SW480 (cell line): ENCODE data around the gene SLC6A16.
"Not testable (repeated sequence)": the region's sequence is repeated elsewhere in the genome, so short reads cannot be mapped to it uniquely, and the experiment has no call there.

ENCODE experiments used
- DNase-seq: peaks from one replicate; pipeline ENCODE4 v3.0.0-alpha.2; 2016; ENCODE audit warnings: low spot score

Gene SLC6A16

DNA sequence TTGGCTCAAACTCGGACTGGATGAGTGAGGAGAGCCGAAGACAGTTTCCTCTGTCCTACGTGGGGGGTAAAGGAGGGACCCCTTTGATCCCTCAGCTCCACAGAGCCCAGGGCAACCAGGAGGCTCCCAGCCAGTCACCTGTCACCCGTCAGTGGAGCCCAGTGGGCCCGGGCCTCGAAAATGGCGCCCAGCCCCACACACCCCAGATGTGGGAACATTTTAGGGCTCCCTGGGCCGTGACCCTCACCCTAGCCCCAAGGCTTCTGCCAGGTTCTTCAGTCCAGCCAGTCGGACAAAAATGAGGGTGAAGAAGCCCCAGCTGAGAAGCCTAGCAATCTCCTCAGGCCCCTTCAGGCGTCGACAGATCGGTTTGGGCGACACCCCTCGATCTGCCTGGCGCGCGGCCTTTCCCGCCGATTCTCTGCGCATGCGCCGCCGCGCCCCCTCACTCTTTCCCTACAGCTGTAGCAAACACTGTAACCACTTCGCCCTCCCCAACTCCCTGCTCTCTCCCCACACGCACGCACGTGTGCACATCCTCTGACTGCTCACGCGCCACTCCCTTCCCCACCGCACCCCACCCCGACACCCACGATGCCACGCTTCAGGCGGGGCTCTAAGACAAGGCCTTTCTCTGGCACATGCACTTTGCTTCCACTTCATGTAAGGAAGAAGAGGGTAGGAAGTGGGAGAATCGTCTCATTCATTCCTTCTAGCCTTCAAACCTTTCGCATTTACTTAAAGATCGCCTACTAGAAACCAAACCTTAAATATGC is at the start of gene SLC6A16:
Gene SLC6A16 (minus strand): TSS at position 391 of the 776 bp plus-strand sequence. CDS start 13,844 bp downstream, outside the sequence.
- DNase-seq: no peak

DNA sequence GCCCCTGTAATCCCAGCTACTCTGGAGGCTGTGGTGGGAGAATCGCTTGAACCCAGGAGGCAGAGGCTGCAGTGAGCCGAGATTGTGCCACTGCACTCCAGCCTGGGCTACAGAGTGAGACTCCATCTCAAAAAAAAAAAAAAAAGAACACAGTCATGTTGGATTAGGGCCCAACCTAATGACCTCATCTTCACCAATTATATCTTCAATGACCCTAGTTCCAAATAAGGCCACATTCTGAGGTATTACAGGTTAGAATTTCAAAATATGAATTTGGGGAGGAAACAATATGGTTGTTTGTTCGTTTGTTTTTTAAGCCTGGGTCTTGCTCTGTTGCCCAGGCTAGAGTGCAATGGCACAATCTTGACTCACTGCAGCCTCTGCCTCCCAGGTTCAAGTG is 48.2 kb upstream of the SLC6A16 start:
- DNase-seq: not testable (repeated sequence)

DNA sequence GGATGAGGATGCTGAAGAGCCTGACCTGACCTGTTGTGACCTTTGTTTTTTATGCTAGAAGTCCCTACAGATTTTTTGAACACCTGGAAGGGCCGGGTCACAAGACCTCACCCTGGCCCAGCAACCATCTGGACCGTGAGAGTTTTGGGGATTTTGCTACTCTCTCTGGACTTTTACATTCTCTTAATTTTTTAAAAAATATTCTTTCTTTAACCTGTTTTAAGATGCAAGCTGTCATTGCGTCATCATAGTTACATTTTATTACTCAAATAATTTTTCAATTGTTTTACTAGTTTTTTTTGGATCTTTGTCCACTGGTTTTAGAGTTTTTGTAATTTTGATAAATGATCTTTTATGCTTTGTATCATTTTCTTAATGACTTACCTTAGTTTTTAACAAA is 46.2 kb upstream of the SLC6A16 start:
- DNase-seq: no peak

DNA sequence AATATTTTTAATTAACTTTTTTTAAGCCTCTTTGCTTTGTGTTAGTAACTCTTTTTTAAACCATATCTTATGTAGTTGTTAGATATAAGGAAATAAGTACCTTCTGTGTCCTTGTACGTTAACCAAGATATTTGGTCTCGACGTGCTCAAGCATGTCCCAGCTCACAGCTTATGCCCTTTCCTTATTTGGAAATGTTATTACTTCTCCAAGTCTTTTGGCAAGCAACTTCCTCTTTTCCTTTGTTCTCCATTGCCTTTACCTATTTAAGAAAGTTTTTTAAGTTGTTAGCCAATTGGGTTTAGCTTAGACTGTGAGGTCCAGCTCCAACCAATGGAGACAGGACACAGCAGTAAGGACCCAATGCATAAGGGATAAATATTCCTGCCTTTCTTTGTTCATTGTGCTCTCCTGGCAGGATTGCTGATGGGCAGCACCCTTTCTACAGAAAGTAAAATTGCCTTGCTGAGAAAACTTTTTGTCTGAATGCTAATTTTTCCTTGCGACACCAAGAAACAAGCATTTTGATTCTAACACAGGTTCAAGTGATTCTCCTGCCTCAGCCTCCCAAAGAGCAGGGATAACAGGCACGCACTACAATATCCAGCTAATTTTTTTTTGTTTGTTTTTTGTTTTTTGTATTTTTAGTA is 43.8 kb upstream of the SLC6A16 start:
- DNase-seq: no peak

GRCh38 chr19:49366110-49366509 is 41.1 kb upstream of the SLC6A16 start:
- no peak for DNase-seq

DNA sequence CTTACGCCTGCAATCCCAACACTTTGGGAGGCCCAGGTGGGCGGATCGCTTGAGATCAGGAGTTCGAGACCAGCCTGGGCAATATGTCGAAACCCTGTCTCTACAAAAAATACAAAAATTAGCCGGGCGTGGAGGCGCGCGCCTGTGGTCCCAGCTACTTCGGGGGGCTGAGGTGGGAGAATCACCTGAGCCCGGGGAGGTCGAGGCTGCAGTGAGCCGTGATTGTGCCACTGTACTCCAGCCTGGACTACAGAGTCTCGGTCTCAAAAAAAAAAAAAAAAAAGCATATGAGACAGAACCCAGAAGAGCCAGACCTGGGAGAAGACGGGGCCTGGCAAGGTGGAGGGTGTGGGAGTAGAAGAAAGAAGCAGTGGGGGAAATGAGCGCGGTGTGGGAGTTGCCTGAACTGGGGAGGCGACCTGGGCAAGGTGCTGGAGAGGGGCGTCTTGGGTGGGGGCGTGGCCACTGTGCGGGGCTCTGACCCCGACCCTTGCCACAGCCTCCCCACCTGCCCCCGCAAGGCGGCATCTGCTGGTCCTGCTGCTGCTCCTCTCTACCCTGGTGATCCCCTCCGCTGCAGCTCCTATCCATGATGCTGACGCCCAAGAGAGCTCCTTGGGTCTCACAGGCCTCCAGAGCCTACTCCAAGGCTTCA is 39.2 kb upstream of the SLC6A16 start:
- DNase-seq: no peak

- peak; percentile 99 for DNase-seq
Observed at GRCh38 chr19:49363268-49364082, 38.5 kb upstream of the SLC6A16 start, which contains the start of gene DKKL1. Gene DKKL1 (plus strand): TSS chr19:49363877. CDS start chr19:49363999, 122 bp downstream.

GRCh38 chr19:49362929-49363267 is 37.9 kb upstream of the SLC6A16 start:
- peak; percentile 54 for DNase-seq

DNA sequence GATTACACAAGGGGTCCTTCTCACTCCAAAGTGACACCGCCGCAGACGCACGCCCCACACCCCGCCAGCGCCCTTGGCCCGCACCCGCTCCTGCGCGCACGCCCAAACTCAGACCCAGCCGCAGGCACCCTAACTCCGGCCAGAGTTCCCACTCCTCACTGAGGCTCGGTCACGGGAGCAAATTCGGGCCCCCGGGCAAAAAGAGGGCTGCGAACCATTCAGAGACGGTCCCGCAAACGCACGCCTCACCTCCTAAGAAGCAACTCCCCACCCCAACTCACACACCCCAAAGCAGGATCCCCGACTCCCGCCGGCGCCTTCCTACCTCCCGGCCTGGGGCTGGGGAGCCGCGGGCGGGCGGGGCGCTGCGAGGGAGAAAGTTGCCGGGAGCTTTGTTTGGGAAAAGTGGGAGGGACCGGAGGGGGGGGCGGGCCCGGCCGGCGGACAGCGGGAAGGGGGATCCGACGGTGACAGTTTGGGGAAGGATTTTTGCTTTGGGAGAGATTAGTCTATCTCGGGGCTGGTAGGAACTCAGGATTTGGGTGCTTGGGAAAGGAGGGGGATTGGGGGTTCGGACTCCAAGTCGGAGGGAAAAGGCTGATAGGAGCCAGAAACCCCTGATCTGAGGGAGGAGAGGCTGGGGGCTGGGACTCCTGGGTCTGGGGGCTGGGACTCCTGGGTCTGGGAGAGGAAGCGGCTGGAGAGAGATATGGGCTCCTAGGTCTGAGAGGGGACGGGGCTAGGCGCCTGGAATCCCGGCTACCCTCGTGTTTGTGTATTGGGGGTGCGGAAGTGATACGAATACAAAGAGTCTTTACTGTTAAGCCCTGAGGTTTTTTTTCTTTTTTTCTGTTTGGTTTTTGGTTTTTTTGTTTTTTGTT is 37.3 kb upstream of the SLC6A16 start, which contains the start of gene TEAD2:
Gene TEAD2 (minus strand): TSS at position 369 of the 881 bp plus-strand sequence. CDS start 2,341 bp downstream, outside the sequence.
- DNase-seq: peak; percentile 39

DNA sequence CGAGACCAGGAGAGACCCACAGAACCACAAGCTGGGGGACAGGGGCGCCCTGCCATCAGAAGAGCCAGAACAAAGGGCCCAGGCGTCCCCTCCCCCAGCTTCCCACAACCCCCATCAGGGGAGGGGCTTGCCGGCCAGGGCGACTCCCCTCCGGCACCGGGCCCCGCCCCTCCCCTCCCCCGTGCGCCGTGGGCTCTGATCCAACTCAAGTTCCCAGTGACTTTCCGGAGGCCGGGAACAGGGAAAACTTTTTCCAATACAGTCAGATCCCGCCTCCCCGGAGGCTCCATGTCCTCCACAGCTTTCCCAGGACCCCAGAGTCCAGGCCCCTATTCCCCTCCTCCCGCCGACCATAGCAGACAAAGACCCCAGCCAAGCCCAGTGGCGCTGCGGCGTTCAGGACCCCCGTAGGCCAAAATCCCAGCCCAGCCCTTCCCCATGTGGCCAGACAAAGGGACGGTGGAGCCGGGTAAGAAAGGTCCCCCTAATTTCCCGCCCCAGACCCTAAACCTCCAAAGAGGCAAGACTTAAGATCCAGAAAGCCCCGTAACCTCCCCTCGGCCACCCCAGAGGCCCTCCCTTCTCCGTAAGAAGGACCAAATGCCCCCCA is 36.6 kb upstream of the SLC6A16 start:
- DNase-seq: peak; percentile 57

- no peak for DNase-seq
Observed at GRCh38 chr19:49359851-49360820, 35.1 kb upstream of the SLC6A16 start.

- no peak for DNase-seq
Observed at GRCh38 chr19:49357186-49357585, 32.2 kb upstream of the SLC6A16 start.

- DNase-seq: no peak
Observed at GRCh38 chr19:49356382-49356781, 31.4 kb upstream of the SLC6A16 start.

- no peak for DNase-seq
Observed at GRCh38 chr19:49355909-49356353, 30.9 kb upstream of the SLC6A16 start.

DNA sequence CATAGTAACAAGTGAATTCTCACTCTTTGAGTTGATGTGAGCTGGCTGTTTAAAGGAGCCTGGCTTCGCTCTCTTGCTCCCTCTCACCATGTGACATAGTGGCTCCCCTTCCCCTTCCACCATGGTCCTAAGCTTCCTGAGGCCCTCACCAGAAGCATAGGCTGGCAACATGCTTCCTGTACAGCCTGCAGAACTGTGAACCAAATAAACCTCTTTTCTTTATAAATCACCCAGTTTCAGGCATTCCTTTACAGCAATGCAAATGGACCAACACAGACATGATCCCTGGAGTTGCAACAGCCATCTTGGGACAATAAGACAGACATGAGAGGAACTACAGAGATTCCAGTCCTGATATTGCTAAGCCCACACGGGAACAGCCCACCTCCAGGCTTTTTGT is 24.6 kb upstream of the SLC6A16 start:
- DNase-seq: no peak

DNA sequence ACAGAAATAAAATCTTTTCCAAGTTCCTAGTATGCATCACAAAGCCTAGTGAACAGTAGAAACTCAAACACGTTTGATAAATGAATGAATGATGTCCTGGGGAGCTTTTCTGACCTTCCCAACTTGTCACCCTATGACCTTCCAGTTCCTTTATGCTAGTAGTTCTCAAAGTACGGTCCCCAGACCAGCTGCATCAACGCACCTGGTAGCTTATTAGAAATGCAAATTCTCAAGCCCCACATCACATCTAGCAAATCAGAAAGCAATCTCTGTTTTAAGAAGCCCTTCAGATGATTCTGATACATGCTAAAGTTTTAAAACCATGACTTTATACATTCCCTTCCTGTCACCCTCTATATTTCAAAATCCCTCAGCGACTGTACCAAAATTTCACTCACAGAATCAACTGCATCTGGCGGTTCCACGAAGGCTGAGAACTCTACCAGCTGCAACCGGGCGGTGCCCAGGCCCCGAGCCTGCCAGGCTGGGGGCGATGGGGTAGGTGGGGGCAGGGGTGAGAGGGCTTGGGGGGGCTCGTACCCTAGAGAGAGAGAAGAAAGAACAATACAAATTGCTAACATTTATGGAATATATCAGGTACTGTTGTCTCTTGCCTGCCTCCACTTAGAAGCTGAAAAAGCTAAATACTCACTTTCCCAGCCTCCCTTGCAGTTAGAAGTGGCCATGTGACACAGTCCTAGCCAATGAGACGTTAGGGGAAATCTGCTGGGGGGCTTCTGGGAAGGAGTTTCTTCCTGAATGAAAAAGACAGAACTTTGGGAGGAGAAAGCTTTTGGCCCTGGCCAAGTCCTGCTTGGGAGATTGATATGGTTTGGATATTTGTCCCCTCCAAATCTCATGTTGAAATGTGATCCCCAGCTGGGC is 23.6 kb upstream of the SLC6A16 start:
- DNase-seq: no peak

DNA sequence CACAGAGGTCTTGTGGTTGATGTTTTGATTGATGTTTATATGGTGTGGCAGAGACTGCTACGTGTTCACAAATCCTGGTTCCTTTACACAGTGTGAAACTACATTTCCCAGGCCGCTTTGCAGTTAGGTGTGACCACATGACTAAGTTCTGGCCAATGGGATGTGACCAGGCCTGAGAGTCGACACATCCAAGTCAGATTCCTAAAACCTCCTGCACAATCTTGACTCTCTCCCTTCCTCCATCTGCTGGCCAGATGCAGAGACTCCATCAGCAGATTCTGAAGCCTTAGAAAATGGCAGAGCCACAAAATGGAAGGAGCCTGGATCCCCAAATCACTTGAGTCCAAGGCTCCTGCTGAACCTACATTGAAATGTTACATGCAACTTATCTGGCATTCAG is 22.8 kb upstream of the SLC6A16 start:
- peak; percentile 78 for DNase-seq

GRCh38 chr19:49347191-49347590 is 22.2 kb upstream of the SLC6A16 start:
- DNase-seq: no peak
